Heart right ventricle (tissue), 16 donors: Measurements from ENCODE around the gene CNOT2. TPM values are rescaled to one million over a fixed set of nuclear protein-coding genes. Genes with fewer than 3 reads are reported as not detected.

Source experiments
- ATAC-seq, 8 donors: fragments of 200-7000 bp; cut with Tn5 transposase; one replicate each; pipeline ENCODE4 v1.9.1; 2020; ENCODE audit warnings: mild to moderate bottlenecking in 8 of 8, moderate library complexity in 8 of 8, moderate number of reproducible peaks in 1 of 8
- DNase-seq, 2 donors: peaks; one replicate each; pipeline ENCODE4 v3.0.0-alpha.2; 2020
- H3K27ac ChIP-seq, 10 donors: fragments of 200-600 bp; sonication (generic) in 2 of 10; one replicate each; pipeline versions ENCODE4 v1.5.0 to v1.8.0; 2020 to 2022; ENCODE audit warnings: mild to moderate bottlenecking in 3 of 10
- H3K27me3 ChIP-seq, 7 donors: fragments of 200-600 bp; one replicate each; pipeline ENCODE4 v1.8.0; 2021 to 2022; ENCODE audit warnings: mild to moderate bottlenecking in 2 of 7
- H3K36me3 ChIP-seq, 9 donors: fragments of 200-600 bp; sonication (generic) in 1 of 9; one replicate each; pipeline versions ENCODE4 v1.5.0 to v1.8.0; 2020 to 2022; ENCODE audit warnings: mild to moderate bottlenecking in 2 of 9
- H3K4me1 ChIP-seq, 9 donors: fragments of 200-600 bp; sonication (generic) in 1 of 9; one replicate each; pipeline versions ENCODE4 v1.5.0 to v1.8.0; 2020 to 2022; ENCODE audit warnings: mild to moderate bottlenecking in 4 of 9
- H3K4me3 ChIP-seq, 10 donors: fragments of 200-600 bp; sonication (generic) in 2 of 10; one replicate each; pipeline versions ENCODE4 v1.5.0 to v1.8.0; 2020 to 2022; ENCODE audit warnings: mild to moderate bottlenecking in 7 of 10, moderate library complexity in 2 of 10
- H3K9me3 ChIP-seq, 11 donors: fragments of 200-600 bp in 10 of 11; sonication (generic) in 2 of 11; one replicate each; pipeline versions ENCODE4 v1.5.0 to v1.8.0; 2013 to 2022; ENCODE audit warnings: mild to moderate bottlenecking in 2 of 11, control low read depth in 1 of 11, moderate library complexity in 1 of 11
- CTCF ChIP-seq, 9 donors: fragments of 200-600 bp; sonication (generic) in 2 of 9; IDR thresholded peaks; one replicate each; pipeline versions ENCODE4 v1.5.0 to v1.8.0; 2021 to 2022; ENCODE audit warnings: antibody characterized with exemption in 9 of 9, mild to moderate bottlenecking in 5 of 9, moderate library complexity in 1 of 9
- WGBS, 2 donors: extraction: QIAGEN DNeasy Blood & Tissue Kit; methylation state at CpG; one replicate each; pipeline ENCODE4 v1.1.7; 2013; ENCODE audit warnings: inconsistent platforms in 1 of 2; 5-methylcytosine and 5-hydroxymethylcytosine counted together
- intact Hi-C, 10 donors: fragments of 100-400 bp; cut with DNase I; formaldehyde crosslinking; loops; one replicate each; pipeline versions ENCODE4 v1.11.1 to v1.14.2; 2022
- polyA plus RNA-seq, 2 donors: library from polyadenylated mRNA; stranded (reverse); fragments of 200-250 nt; gene quantifications; one replicate each; pipeline ENCODE4 v1.2.3, GENCODE V29; 2013
- total RNA-seq, 10 donors: library from RNA; stranded (reverse); fragmentation: NEBNext Ultra II Directional in 3 of 10; extraction: Animal tissue kit (Norgen Biotek cat#: 25700) in 3 of 10; gene quantifications; one replicate each; pipeline versions ENCODE4 v1.2.1 to v1.2.4, GENCODE V29; 2021 to 2023
- donor health status: Arrhythmogenic right ventricular cardiomyopathy.
- donor health status: ischemic (EF 13 %, LVEDD 7.1; RV severe dilation, severe dysfunction).
- donor health status: healthy with polysubstance abuse.
- donor health status: DM: no; HTN: yes; CAD: no.
- donor health status: DM: no; HTN: no; CAD: no.
- donor health status: ischemic (EF 25% LVEDD 6.9; RV normal size, moderate dysfunction).
- donor health status: ischemic (EF 25% LVEDD 5.7; RV mildly dilated, moderate dysfunction).
- donor health status: healthy.
- donor health status: DM: yes; HTN: yes; CAD: no.
- donor health status: Ischemic cardiomyopathy.
- donor health status: ischemic (EF 35%, LVEDD 5.7; RV mildly dilated, moderate dysfunction).
- donor health status: nonischemic (EF 11% LVEDD 7.7; RV severe dilation, severe dysfunction).
- donor health status: DM: yes; HTN: yes; CAD: no.
- donor health status: PGD.
- donor health status: ischemic (EF 29% LVEDD 5.4; RV normal size, mild dysfunction).
- donor health status: nonischemic (EF 23%, LVEDD 6.1; RV moderate dilation, normal function).

The CNOT2 gene
- total and polyA plus RNA-seq, 12 donors = 17.6 to 43.0 (median 35.0) TPM

- 52 to 53% methylated on average over 2 of the region's 2 CpGs for WGBS, 2 donors
- no peak for TF ChIP-seq CTCF (IDR thresholded peaks at IDR 0.05)
- peaks cover 0 to 28% (median 0%) of the 10 kb centered on the region in 9 donors for H3K36me3 ChIP-seq
Measured at GRCh38 chr12:70251226-70251625, 8.0 kb downstream of the CNOT2 start.

GRCh38 chr12:70251661-70252060 is 8.4 kb downstream of the CNOT2 start:
- peaks cover 5 to 80% (median 63%) of the 10 kb centered on the region in 9 donors for H3K4me1 ChIP-seq
- H3K27ac ChIP-seq = no peak overlapping the region
- no peaks in the 10 kb centered on the region for H3K9me3 ChIP-seq
- ATAC-seq (no peak), DNase-seq (no peak)
- intact Hi-C loops = loop anchor here in 1 of 10 donors (10.0 kb wide), 1 partner anchor 53 kb away; no protein-coding TSS in a partner anchor
- H3K4me3 ChIP-seq = no peak overlapping the region
- no peaks in the 10 kb centered on the region for H3K27me3 ChIP-seq
- no peak for TF ChIP-seq CTCF (IDR thresholded peaks at IDR 0.05)
- 52 to 62% methylated on average over 2 of the region's 2 CpGs for WGBS, 2 donors
- peaks cover 0 to 28% (median 0%) of the 10 kb centered on the region in 9 donors for H3K36me3 ChIP-seq

More at GRCh38 chr12:70251226-70251625, 8.0 kb downstream of the CNOT2 start:
- DNase-seq (no peak), ATAC-seq (no peak)
- Histone ChIP-seq H3K27me3 (no peaks in the 10 kb centered on the region), H3K9me3 (no peaks in the 10 kb centered on the region), H3K27ac (no peak overlapping the region), H3K4me1 (peaks cover 5 to 81% (median 68%) of the 10 kb centered on the region in 9 donors), H3K4me3 (no peak overlapping the region)
- intact Hi-C loops = loop anchor here in 1 of 10 donors (10.0 kb wide), 1 partner anchor 54 kb away; no protein-coding TSS in a partner anchor

- WGBS, 2 donors = 75 to 78% methylated on average over 4 of the region's 4 CpGs
- Histone ChIP-seq H3K4me1 (peaks cover 5 to 78% (median 65%) of the 10 kb centered on the region in 9 donors), H3K27ac (no peak overlapping the region), H3K36me3 (peaks cover 0 to 19% (median 0%) of the 10 kb centered on the region in 9 donors), H3K9me3 (no peaks in the 10 kb centered on the region), H3K4me3 (no peak overlapping the region), H3K27me3 (no peaks in the 10 kb centered on the region)
- DNase-seq = no peak
- TF ChIP-seq CTCF (IDR thresholded peaks at IDR 0.05) = no peak
- no peak for ATAC-seq
- intact Hi-C loops = loop anchor here in 1 of 10 donors (10.0 kb wide), 1 partner anchor 52 kb away; no protein-coding TSS in a partner anchor
Measured at GRCh38 chr12:70252832-70253231, 9.6 kb downstream of the CNOT2 start.

DNA sequence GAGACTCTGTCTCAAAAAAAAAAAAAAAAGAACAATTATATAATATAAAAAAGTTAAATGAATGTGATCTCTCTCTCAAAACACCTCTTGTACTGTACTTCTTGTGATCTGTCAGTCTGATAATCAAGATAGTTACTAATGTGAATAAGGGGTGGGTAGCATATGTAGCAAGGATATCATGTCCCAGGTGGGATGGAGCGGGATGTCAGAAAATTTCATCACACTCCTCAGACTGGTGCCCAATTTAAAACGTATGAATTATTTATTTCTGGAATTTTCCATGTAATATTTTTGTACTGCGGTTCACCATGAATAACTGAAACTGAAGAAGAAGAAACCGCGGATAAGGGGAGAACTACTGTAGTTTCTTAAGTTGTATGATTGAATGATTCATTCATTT is 11.0 kb downstream of the CNOT2 start:
- Histone ChIP-seq H3K27ac (no peak overlapping the region), H3K9me3 (no peaks in the 10 kb centered on the region), H3K27me3 (no peaks in the 10 kb centered on the region), H3K36me3 (peaks cover 0 to 13% (median 0%) of the 10 kb centered on the region in 9 donors), H3K4me3 (no peak overlapping the region), H3K4me1 (peaks cover 3 to 75% (median 54%) of the 10 kb centered on the region in 9 donors)
- ATAC-seq (no peak), DNase-seq (no peak)
- WGBS, 2 donors = 91 to 92% methylated on average over 5 of the region's 5 CpGs
- intact Hi-C loops = loop anchor here in 1 of 10 donors (10.0 kb wide), 1 partner anchor 51 kb away; no protein-coding TSS in a partner anchor
- no peak for TF ChIP-seq CTCF (IDR thresholded peaks at IDR 0.05)
